K562 (cell line): Measurements from ENCODE around the gene IDH1. TPM values are rescaled to one million over a fixed set of nuclear protein-coding genes. Genes with fewer than 3 reads are reported as not detected.

Experiments used
- CREB3 ChIP-seq: fragments of 450-650 bp; conservative IDR thresholded peaks from 2 replicates; pipeline ENCODE4 v1.6.1; 2016; ENCODE audit warnings: missing genetic modification characterization, low read depth, mild to moderate bottlenecking, missing compliant biosample characterization, moderate library complexity
- ETV1 ChIP-seq: fragments of 450-650 bp; conservative IDR thresholded peaks from 2 replicates; pipeline ENCODE4 v1.6.1; 2016; ENCODE audit warnings: missing genetic modification characterization, control low read depth, low read depth, missing compliant biosample characterization
- LCOR ChIP-seq: sonication (generic); formaldehyde crosslinking; IDR thresholded peaks from 2 replicates; pipeline ENCODE4 v1.8.0; 2022; ENCODE audit warnings: mild to moderate bottlenecking, missing genetic modification reagents
- RBFOX2 ChIP-seq: fragments of 200-400 bp; formaldehyde crosslinking; IDR thresholded peaks from 2 replicates; pipeline ENCODE4 v1.6.1; 2017; ENCODE audit warnings: low read depth, mild to moderate bottlenecking, low read length, moderate library complexity
- RUNX1 ChIP-seq: sonication (generic); IDR thresholded peaks from 2 replicates; pipeline ENCODE4 v1.6.1; 2016; ENCODE audit warnings: antibody characterized with exemption, low read depth
- SMC3 ChIP-seq: conservative IDR thresholded peaks from 2 replicates; pipeline ENCODE4 v1.6.1; 2011; ENCODE audit warnings: low read depth, low read length, improper control_type of control experiment; ENCODE audit not compliant: insufficient read depth
- TAF1 ChIP-seq: IDR thresholded peaks from 2 replicates; pipeline ENCODE4 v1.6.1; 2011; ENCODE audit warnings: mild to moderate bottlenecking, low read length, moderate library complexity; ENCODE audit not compliant: insufficient read depth, control insufficient read depth, severe bottlenecking; ENCODE audit errors: extremely low read depth
- TFAP4 ChIP-seq: sonication (generic); formaldehyde crosslinking; IDR thresholded peaks from 2 replicates; pipeline ENCODE4 v1.8.0; 2022; ENCODE audit warnings: missing genetic modification reagents, mild to moderate bottlenecking, moderate library complexity, borderline replicate concordance
- UBTF ChIP-seq, 2 experiments: IDR thresholded peaks; 2 replicates each; pipeline ENCODE4 v1.6.1; 2012; ENCODE audit warnings: improper control_type of control experiment in 2 of 2, low read depth in 2 of 2, low read length in 2 of 2, borderline replicate concordance in 1 of 2
- ZBTB17 ChIP-seq: fragments of 450-650 bp; formaldehyde crosslinking; IDR thresholded peaks from 2 replicates; pipeline ENCODE4 v1.4.0; 2020; ENCODE audit warnings: mild to moderate bottlenecking
- ZNF174 ChIP-seq: fragments of 250-450 bp; sonication (Bioruptor Pico); IDR thresholded peaks from 2 replicates; pipeline ENCODE4 v1.4.0; 2020; ENCODE audit warnings: mild to moderate bottlenecking
- ZNF311 ChIP-seq: fragments of 250-450 bp; sonication (Bioruptor Pico); IDR thresholded peaks from 2 replicates; pipeline ENCODE4 v1.4.0; 2020; ENCODE audit warnings: mild to moderate bottlenecking, moderate library complexity
- ZNF407 ChIP-seq: fragments of 450-650 bp; IDR thresholded peaks from 2 replicates; pipeline ENCODE4 v1.6.1; 2016; ENCODE audit warnings: low read depth
- ZSCAN29 ChIP-seq: fragments of 450-650 bp; IDR thresholded peaks from 2 replicates; pipeline ENCODE4 v1.6.1; 2017
- polyA plus RNA-seq, 8 experiments: library from polyadenylated mRNA; depleted of rRNA in 4 of 8; stranded (reverse) in 5 of 8; unstranded in 3 of 8; fragments of >200 nt; fragmentation: Nextera tagmentation in 2 of 8; fragmentation: Illumina TruSeq in 1 of 8; extraction: Ambion mirVana in 2 of 8; extraction: Trizol in 1 of 8; gene quantifications; 2 replicates each; pipeline versions ENCODE4 v1.2.1 to v1.2.3, GENCODE V29; 2011 to 2014; ENCODE audit warnings: inconsistent platforms in 1 of 8, missing spikeins in 1 of 8
- total RNA-seq, 7 experiments: library from RNA; depleted of rRNA in 6 of 7; stranded (reverse); fragments of >200 nt in 6 of 7; fragmentation: Illumina TruSeq in 2 of 7; extraction: Trizol in 2 of 7; gene quantifications; 2 replicates each; pipeline versions ENCODE4 v1.2.1 to v1.2.3, GENCODE V29; 2011 to 2021; ENCODE audit warnings: low replicate concordance in 1 of 7

Gene IDH1
- total and polyA plus RNA-seq, 9 of the 15 experiments (the other 6 are each of a cell fraction or from before 2014, with no cell fraction given): 61.9 to 194 (median 101) TPM

GRCh38 chr2:208254118-208254870 is 577 bp downstream of the IDH1 start (continued):
- TF ChIP-seq ZNF407: no peak; the same call in 1 of the 2 replicates
- TF ChIP-seq ZNF311 (CRISPR knock-in tag): no peak
- peak; percentile 86 for TF ChIP-seq RBFOX2
- no peak for TF ChIP-seq ZNF174 (CRISPR knock-in tag)
- peak; percentile 74 for TF ChIP-seq TFAP4 (CRISPR knock-in tag)
- no peak for TF ChIP-seq ZSCAN29
- peak; percentile 45; the same call in 1 of the 2 replicates for TF ChIP-seq SMC3
- TF ChIP-seq ETV1 (tag): 0 out of 2 replicates have a peak, but pooled peaks have one; percentile 37
- TF ChIP-seq UBTF (IDR thresholded peaks at IDR 0.05; ENCODE audit: borderline replicate concordance in 1 of 2, low read depth in 2 of 2, low read length in 2 of 2): 0 out of 4 replicates have a peak, but pooled peaks of 1 of the 2 experiments have one; percentile 17
- peak; percentile 70; the same call in 1 of the 2 replicates for TF ChIP-seq ZBTB17 (CRISPR knock-in tag)
- peak; percentile 56; the same call in 1 of the 2 replicates for TF ChIP-seq LCOR (CRISPR knock-in tag)
- no peak for TF ChIP-seq RUNX1
- TF ChIP-seq TAF1: peak; percentile 60
- TF ChIP-seq CREB3 (tag): no peak
